ENCODE results near the gene ACER3. TPM values are rescaled to one million over a fixed set of nuclear protein-coding genes. Genes with fewer than 3 reads are reported as not detected.

The ACER3 gene
- polyA plus RNA-seq, 1 donor from 2014 or later = 14.9 TPM

GRCh38 chr11:77002776-77003175 is 142.1 kb downstream of the ACER3 start:
- no peaks in the 10 kb centered on the region for H3K9me2 ChIP-seq (ENCODE audit: insufficient read depth, low read length)
- TF ChIP-seq POLR2AphosphoS5 (IDR thresholded peaks at IDR 0.05) = no peak
- no peak for TF ChIP-seq RAD21 (conservative IDR thresholded peaks at IDR 0.05)
- no peak for TF ChIP-seq EP300 (conservative IDR thresholded peaks at IDR 0.05; ENCODE audit: poor library complexity, severe bottlenecking)
- TF ChIP-seq, protein P1, sequence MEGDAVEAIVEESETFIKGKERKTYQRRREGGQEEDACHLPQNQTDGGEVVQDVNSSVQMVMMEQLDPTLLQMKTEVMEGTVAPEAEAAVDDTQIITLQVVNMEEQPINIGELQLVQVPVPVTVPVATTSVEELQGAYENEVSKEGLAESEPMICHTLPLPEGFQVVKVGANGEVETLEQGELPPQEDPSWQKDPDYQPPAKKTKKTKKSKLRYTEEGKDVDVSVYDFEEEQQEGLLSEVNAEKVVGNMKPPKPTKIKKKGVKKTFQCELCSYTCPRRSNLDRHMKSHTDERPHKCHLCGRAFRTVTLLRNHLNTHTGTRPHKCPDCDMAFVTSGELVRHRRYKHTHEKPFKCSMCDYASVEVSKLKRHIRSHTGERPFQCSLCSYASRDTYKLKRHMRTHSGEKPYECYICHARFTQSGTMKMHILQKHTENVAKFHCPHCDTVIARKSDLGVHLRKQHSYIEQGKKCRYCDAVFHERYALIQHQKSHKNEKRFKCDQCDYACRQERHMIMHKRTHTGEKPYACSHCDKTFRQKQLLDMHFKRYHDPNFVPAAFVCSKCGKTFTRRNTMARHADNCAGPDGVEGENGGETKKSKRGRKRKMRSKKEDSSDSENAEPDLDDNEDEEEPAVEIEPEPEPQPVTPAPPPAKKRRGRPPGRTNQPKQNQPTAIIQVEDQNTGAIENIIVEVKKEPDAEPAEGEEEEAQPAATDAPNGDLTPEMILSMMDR (IDR thresholded peaks at IDR 0.05; ENCODE audit: poor library complexity, severe bottlenecking) = no peak
- no peak for TF ChIP-seq EZH2 (IDR thresholded peaks at IDR 0.05; ENCODE audit: borderline replicate concordance, insufficient read depth, low read length, poor library complexity, severe bottlenecking)
- no peak for TF ChIP-seq TAF1 (IDR thresholded peaks at IDR 0.05; ENCODE audit: low read depth)

GRCh38 chr11:77003963-77004362 is 143.2 kb downstream of the ACER3 start:
- no peaks in the 10 kb centered on the region for H3K36me3 ChIP-seq (ENCODE audit: insufficient read depth, low read length)
- H3K9ac ChIP-seq (ENCODE audit: low read length) = no peak overlapping the region
- TF ChIP-seq EP300 (conservative IDR thresholded peaks at IDR 0.05; ENCODE audit: poor library complexity, severe bottlenecking) (no peak), RAD21 (conservative IDR thresholded peaks at IDR 0.05) (no peak), REST (IDR thresholded peaks at IDR 0.05; ENCODE audit: borderline replicate concordance) (no peak), EZH2 (IDR thresholded peaks at IDR 0.05; ENCODE audit: borderline replicate concordance, insufficient read depth, low read length, poor library complexity, severe bottlenecking) (no peak), SMC3 (conservative IDR thresholded peaks at IDR 0.05; ENCODE audit: poor library complexity) (no peak), MXI1 (conservative IDR thresholded peaks at IDR 0.05; ENCODE audit: poor library complexity, severe bottlenecking) (no peak), TAF1 (IDR thresholded peaks at IDR 0.05; ENCODE audit: low read depth) (no peak), POLR2AphosphoS5 (IDR thresholded peaks at IDR 0.05) (no peak)
- TF ChIP-seq, protein P1 (IDR thresholded peaks at IDR 0.05; ENCODE audit: poor library complexity, severe bottlenecking) = no peak
- H3K4me3 ChIP-seq (ENCODE audit: low read length) = no peak overlapping the region
- no peak overlapping the region for H3K4me2 ChIP-seq (ENCODE audit: low read length)
- no peaks in the 10 kb centered on the region for H4K20me1 ChIP-seq (ENCODE audit: insufficient read depth)
- no peak overlapping the region for H2AFZ ChIP-seq (ENCODE audit: low read depth, low read length)
- no peaks in the 10 kb centered on the region for H3K79me2 ChIP-seq (replicated peaks; ENCODE audit: insufficient read depth, low read length)
- no peaks in the 10 kb centered on the region for H3K9me3 ChIP-seq (ENCODE audit: low read length)
- H3K27me3 ChIP-seq (ENCODE audit: insufficient read depth, low read depth, low read length) = no peaks in the 10 kb centered on the region
- H3K27ac ChIP-seq (ENCODE audit: low read length) = no peak overlapping the region
- no peaks in the 10 kb centered on the region for H3F3A ChIP-seq (ENCODE audit: insufficient read depth, low read length, poor library complexity, severe bottlenecking)
- no peaks in the 10 kb centered on the region for H3K9me2 ChIP-seq (ENCODE audit: insufficient read depth, low read length)

More at GRCh38 chr11:77002776-77003175, 142.1 kb downstream of the ACER3 start:
- Histone ChIP-seq H3K4me2 (ENCODE audit: low read length) (no peak overlapping the region), H3F3A (ENCODE audit: insufficient read depth, low read length, poor library complexity, severe bottlenecking) (no peaks in the 10 kb centered on the region), H3K9me3 (ENCODE audit: low read length) (no peaks in the 10 kb centered on the region), H3K9ac (ENCODE audit: low read length) (no peak overlapping the region), H2AFZ (ENCODE audit: low read depth, low read length) (no peak overlapping the region), H3K4me3 (ENCODE audit: low read length) (no peak overlapping the region), H3K36me3 (ENCODE audit: insufficient read depth, low read length) (no peaks in the 10 kb centered on the region), H4K20me1 (ENCODE audit: insufficient read depth) (no peaks in the 10 kb centered on the region), H3K27me3 (ENCODE audit: insufficient read depth, low read depth, low read length) (no peaks in the 10 kb centered on the region), H3K27ac (ENCODE audit: low read length) (no peak overlapping the region), H3K79me2 (replicated peaks; ENCODE audit: insufficient read depth, low read length) (no peaks in the 10 kb centered on the region)
